GM21515 (cell line): Measurements from ENCODE around the gene ERICH3.
"Not testable (repeated sequence)": the region's sequence is repeated elsewhere in the genome, so short reads cannot be mapped to it uniquely, and the experiment has no call there.

ENCODE experiments used
- ATAC-seq: cut with Tn5 transposase; IDR thresholded peaks from one replicate; pipeline ENCODE4 v1.9.1; 2021; ENCODE audit not compliant: unreplicated experiment

Gene ERICH3

DNA sequence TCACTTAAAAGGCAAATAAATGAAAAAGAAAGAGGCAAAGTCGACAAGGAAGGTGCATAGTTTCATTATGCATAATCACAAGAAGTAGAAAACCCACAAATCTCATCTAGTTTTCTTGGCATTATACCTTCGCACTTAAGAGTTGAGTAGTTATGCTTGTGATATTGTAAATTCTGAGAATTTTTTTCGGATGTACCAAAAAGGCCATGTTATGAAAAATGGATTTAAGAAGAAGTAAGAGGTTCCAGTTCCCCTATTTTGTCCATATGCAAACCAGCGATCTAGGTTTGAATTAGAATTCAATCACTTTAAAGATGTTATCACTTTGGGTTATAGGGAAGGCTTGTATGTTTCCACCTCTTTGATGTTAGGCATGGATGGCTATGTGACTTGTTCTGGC is 7.9 kb upstream of the ERICH3 start:
- ATAC-seq: peak; percentile 89

- ATAC-seq: peak; percentile 34
Observed at GRCh38 chr1:74681001-74681400, 7.4 kb upstream of the ERICH3 start.

- no peak for ATAC-seq
Observed at GRCh38 chr1:74679811-74680210, 6.2 kb upstream of the ERICH3 start.

GRCh38 chr1:74677926-74678325 is 4.3 kb upstream of the ERICH3 start:
- no peak for ATAC-seq

- no peak for ATAC-seq
Observed at GRCh38 chr1:74674278-74675048, 871 bp upstream of the ERICH3 start.

GRCh38 chr1:74670866-74671265 is 2.7 kb downstream of the ERICH3 start:
- ATAC-seq: not testable (repeated sequence)

DNA sequence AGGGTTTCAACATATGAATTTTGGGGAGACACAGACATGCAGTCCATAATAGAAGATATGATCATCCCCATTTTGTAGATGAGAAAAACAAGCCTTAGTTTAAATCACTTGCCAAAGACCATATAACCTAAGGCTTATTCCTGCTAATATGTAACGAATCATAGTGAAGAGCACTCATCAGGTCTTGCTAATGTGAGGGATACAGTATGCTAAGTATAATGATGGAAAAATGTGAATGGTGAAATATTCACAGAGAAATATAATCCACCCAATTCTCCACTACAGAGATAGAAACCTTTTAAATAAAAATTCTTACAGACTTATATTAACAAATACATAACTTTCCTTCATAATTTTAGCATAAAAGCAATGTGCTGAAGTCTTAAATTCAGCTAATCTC is 18.9 kb downstream of the ERICH3 start:
- ATAC-seq: no peak

- ATAC-seq: peak; percentile 98
Observed at GRCh38 chr1:74652711-74653139, 20.9 kb downstream of the ERICH3 start.

DNA sequence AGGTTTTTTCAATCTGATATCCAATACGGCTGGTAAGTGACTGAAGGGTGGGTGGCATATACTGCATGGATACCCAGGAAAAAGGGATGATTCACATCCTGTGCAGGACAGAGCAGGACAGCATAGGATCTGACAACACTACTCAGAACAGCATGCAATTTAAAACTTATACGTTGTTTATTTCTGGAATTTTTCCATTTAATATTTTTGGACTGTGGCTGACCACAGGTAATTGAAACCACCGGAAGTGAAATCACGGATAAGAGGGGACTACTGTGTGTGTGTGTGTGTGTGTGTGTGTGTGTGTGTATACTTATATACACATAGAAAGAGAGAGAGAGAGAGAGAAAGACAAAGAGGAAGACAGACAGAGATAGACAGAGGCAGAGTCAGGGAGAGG is 23.0 kb downstream of the ERICH3 start:
- no peak for ATAC-seq

DNA sequence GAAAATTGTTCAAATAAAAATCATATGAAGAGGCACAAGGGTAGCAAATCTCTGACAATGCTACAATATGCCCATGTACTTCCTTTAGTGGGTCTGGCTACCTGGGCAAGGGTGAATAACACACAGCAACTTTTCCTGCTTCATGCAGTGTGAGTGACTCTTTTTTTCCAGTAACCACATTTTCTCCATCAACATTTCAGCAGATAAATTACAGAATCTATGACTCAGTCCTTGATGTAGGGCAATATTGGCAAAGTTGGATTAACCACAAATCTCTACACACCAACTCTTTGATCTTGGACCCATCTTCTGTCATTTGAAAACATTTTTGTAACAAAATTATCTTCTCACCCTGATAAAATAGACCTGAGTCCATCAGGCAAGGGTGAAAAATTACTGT is 31.7 kb downstream of the ERICH3 start:
- no peak for ATAC-seq

- no peak for ATAC-seq
Observed at GRCh38 chr1:74641161-74641560, 32.4 kb downstream of the ERICH3 start.

- ATAC-seq: no peak
Observed at GRCh38 chr1:74637296-74637695, 36.3 kb downstream of the ERICH3 start.

GRCh38 chr1:74629283-74629682 is 44.3 kb downstream of the ERICH3 start:
- ATAC-seq: no peak

DNA sequence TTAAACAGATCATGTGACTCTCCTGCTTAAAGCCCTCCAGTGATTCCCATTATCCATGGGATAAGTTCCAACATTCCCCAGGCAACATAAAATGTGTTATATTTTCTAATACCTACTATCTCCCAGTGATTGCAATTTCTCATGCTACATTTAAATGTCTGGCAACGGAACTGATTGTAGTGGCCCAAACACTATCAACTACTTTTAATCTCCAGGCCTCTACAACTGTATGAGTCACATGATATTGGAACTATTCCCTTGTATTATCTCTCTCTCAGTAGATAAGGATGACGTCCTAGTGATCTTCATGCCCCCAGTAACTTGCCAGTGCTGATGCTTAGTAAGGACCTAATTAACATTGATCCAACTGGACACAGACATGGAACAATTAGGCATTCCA is 49.9 kb downstream of the ERICH3 start:
- ATAC-seq: no peak

GRCh38 chr1:74620242-74620641 is 53.4 kb downstream of the ERICH3 start:
- ATAC-seq: no peak

- ATAC-seq: no peak
Observed at GRCh38 chr1:74618974-74619373, 54.6 kb downstream of the ERICH3 start.

GRCh38 chr1:74613894-74614293 is 59.7 kb downstream of the ERICH3 start:
- ATAC-seq: no peak

- no peak for ATAC-seq
Observed at GRCh38 chr1:74611887-74612286, 61.7 kb downstream of the ERICH3 start.

DNA sequence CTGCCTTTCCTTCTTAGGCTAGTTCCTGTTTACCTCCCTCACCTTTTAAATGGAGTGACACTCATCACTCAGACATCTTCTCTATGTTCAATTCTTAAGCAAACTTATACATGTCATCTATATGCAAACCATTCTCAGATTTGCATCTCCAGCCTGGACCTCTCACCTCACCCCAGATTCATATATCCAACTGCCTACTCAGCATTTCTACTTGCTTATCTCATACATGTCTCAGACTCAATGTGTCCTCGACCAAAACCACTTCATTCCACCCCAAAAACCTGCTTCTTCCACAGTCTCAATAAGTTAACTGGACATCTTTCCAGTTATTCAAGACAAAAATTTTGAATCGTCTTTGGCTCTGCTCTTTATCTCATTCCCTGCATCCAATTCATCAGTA is 62.6 kb downstream of the ERICH3 start:
- no peak for ATAC-seq

DNA sequence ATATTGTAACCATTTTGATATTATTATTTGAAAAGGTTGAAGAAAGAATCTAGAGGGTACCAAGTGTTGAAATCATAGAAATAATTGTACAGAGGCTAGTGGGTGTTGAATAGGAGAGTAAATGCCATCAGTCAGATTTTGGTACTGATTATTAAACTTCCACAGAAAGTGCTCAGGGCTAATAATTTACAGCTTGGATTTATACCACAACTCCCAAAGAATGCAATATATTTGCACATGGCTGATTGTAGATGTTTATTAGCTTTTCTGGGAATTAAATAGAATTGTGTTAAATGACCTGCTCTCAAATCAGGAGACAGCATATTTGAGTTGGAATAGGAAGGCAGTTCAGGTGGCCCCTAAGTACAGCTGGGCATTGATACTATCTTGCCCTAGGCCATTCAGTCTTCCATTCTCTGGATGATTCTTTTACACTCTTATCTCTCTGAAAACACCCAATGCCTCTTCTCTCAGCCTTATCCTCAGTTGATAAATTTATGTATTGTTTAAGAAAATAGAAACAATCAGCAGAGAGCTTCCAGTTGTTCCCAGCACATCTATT is 63.7 kb downstream of the ERICH3 start:
- no peak for ATAC-seq

- no peak for ATAC-seq
Observed at GRCh38 chr1:74596717-74597116, 76.9 kb downstream of the ERICH3 start.

GRCh38 chr1:74593887-74594866 is 79.4 kb downstream of the ERICH3 start:
- no peak for ATAC-seq
